GM19452 (cell line): ENCODE measurements around the gene NEURL3.

Experiments
- ATAC-seq: cut with Tn5 transposase; IDR thresholded peaks from one replicate; pipeline ENCODE4 v1.9.1; 2021; ENCODE audit not compliant: unreplicated experiment

The NEURL3 gene

DNA sequence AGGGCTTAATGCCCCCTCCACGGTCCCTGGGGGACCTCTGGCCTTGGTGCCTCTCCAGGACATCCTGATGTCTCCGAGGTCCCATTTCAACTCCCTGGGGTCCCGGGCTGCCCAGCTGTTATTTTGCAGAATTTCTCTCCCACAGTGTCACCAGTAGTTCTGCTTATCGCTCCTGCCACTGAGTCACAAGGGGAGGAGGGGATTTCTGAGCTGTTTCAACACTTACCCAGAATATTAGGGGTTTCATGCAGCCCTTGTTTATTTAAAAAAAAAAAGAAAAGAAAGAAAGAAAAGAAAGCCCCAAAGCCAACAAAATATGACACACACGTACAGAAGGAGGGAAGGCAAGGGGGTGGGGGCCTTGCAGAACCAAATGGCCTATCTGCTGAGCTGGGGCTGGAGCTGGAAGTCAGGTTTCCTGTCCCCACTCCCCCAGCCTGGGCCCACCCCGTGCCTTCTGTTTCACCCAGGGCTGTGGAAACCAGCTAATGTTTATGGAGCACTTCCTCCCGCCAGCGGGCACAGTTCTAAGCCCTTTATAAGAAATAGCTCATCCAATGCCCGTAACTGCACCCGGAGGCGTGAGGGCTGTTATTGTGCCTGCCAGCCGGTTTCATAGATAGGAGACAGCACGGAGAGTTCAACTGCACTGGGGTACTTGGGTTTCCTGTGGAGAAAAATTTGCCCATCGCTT, 23.0 kb upstream of the NEURL3 start:
- ATAC-seq = no peak

DNA sequence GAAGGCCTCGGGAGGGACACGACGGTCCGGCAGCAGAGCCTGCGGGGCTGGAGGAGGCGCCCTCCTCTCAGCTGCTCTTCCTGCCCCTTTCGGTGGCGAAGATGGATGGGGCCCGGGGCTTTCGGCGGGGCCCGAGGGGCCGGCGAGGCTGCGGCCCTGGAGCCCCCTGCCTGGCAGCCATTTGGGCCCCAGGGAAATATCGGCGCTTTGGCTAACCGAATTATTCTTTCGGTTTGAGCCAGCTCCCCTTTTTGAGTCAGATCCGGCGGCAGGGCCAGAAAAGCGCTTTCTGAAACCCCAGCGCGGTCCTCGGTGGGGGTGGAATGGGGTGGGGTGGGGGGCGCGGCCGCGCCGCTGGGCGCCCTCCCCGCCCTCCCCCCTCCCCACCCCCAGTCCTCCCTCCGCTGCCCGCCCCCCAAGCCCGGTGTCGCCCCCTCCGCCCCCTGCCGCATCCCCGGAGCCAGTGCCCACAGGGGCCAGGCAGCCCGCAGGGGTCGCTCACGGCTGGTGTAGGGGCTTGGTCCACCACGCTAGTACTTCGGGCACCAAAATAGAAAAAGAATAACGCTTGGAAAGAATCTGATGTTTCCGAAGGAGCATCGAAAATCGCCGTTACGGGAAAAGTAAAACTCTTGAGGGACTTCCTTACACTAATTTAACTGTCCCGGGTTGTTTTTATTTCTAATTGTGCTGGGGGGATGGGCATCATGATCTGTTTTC, 22.3 kb upstream of the NEURL3 start:
- no peak for ATAC-seq

DNA sequence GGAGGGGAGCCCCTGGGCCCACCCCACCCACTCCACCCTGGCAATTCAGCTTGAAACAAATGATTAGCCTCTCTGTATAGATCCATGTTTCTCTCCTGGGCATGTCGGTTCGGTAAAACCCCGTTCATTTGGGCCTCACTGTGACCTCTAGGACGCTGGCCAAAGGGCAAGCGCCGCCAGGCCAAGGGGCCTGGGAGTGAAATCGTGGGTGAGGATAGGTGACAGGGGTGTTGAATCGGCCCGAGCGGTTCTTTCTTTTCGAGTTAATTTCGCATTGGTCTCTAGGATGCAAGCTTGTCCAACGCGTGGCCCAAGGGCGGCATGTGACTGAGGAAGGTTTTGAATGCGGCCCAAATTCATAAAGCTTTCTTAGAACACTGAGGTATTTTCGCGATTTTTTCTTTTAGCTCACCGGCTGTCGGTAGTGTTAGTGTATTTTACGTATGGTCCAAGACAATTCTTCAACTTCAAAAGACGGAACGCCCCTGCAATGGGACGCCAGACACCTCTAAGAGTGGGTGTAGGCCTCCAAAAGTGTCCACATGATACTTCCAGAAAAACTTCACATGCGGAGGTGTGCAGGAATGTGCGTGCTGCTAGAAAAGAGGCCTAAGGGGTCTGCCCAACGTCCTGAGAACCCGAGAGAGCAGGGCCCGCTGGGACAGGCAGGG, 21.6 kb upstream of the NEURL3 start:
- ATAC-seq = no peak

DNA sequence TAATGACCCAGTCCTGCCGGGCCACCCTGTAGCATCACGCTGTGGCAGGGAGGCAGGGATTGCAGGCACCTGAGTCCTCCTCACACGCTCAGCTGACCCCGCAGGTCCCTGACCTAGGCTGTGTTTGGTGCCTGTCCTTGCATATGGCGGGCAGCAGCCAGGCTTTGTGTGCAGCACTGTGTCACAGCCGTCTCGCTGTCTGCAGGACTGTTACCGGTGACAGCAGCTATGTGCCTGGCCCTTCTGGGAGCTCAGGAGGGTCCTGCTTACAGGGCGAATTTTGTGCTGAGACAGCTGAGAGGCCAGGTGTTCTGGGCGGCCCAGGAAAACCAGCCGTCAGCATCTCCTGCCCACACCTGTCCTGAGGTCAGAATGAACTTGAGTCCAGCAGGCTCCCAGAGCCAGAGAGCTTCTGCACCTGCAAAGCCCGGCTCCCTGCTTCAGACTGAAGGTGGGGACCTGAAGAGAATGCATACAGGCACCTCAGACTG, 21.0 kb upstream of the NEURL3 start:
- ATAC-seq = no peak

DNA sequence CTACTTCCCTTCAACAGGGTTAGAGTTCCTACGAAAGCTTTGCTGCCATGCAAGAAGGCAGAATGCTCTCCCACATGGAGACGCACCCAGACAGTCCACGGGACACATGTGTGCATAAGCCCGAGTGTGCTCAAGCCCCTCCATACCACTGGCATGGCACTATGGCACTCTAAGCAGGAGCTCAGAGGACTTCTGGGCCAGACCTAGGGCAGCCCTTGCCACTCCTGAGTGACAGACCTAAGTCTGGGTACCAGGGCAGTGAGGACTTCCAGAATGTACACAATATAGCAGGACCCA, 20.0 kb upstream of the NEURL3 start:
- no peak for ATAC-seq

DNA sequence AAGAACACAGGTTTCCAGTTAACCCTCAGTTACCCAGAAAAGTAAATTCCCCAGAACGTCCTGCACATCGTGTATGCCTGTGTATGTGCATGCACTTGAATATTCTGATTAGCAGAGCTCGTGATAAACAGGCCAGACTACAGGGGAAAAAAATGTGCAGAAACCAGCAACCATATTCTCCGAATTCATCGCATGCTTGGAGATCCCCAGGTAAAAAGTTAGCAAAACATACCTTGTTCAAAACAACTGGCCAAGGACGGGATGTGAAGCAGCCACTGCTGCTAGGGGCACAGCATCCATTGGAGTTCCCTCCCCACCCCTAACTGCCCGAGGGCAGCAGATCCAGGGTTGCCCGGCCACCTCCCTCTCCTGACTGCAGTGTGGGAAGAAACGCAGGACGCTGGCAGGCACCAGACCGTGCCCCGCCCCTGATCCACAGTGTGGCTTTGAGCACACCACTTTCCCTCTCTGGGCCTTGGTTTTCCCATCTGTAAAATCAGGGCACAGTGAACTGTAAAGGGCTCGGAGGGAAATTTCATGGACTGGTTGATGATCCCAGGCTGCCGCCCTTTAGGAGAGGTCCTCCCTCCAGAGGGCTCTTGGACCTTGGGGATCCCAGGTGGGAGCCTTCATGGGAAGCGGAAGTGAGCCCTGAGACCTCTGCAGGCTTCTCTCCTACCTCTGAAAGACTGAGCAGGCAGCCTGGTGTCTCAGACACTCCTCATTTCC, 19.5 kb upstream of the NEURL3 start:
- no peak for ATAC-seq

DNA sequence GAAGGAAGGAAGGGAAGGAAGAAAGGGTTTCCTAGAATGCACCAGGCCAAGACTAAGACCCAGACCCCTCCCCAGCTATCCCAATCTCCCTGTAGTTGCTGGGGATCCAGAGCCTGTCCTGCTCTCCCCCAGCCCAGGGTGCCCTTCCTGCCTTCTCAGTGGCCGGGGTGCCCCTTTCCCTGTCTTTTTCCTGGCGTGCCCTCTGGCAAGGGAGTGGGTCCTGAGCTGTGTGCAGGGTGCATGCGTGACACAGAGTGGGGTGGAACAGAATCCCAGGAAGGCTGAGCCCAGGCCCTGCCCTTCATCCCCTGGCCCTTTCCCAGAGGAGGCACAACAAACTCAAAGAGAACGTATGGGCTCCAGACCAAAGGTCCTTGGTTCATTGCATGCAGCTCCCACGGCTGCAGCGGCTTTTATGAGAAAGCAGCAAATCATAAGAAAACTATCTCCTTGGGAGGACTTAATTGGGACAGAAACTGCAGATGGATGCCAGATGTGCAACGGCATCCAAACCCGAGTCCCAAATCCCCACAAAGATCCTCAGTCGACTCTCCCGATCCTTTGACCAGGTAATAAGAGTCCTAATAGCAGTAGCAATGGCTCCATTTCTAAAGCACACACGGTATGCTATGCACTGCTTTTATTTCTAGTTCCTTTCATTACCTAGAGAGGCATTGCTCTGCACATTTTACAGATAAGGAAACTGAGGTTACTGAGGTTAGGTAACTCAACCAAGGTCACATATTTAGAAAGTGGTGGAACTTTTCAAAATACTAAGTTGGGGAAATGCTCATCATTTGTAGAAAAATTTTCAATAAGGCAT, 18.7 kb upstream of the NEURL3 start:
- no peak for ATAC-seq

DNA sequence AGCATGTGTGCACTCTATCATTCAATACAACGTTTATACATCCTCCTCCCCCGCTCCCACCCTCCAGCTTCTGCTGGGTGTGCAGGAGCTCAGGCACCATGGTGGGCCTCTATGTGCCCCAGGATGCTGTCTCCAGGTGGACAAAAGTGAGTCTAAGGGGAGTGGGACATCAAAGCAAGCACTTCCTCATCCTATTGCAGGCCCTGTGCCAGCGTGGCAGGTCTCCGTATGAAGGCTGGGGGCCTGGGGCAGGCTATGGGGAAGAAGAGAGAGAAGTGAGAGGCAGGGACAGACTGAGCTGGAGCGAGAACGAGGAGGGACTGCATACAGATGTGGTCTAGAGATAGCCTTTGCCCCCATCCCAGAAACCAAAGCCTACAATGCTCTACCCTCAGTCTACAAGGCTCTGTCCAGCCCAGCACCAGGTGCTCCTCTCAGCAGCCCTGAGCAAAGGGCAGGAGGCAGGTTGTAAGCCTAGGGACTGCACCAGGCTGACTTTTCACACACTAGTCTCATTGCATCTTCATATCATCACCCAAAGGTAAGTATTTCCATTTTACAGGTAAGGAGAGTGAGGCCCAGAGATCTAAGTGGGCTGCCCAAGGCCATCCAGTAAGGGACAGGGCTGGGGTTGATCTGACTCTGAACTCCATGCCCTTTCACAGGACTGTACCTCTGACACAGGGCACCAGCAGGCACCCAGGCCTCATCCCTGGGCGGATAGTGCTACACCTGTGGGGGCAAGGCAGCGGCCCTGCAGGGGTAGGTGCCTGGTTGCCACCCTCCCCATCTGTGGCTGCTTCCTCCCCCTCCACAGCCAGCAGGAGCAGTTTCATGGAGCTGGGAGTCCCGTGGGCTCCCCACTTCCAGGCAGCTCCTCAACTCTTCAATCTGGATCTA, 17.4 kb upstream of the NEURL3 start:
- ATAC-seq = no peak

DNA sequence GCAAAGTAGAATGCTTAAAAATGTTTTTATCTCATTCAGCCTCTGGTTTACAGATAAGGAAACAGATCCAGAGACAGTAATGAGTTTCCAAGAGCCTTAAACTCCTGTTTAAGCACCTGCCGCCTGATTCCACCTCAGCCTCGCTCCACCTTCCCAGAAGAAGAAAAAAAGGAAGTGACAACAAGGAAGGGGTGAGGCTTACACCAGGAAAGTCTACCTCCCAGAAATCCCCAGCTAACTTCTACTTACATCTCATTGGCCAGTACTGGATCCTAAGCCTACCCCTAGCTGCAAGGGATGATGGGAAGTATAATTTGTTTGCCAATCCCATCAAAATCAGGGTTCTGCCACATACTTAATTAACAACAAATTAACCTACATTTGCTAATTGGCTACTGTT, 16.1 kb upstream of the NEURL3 start:
- no peak for ATAC-seq

DNA sequence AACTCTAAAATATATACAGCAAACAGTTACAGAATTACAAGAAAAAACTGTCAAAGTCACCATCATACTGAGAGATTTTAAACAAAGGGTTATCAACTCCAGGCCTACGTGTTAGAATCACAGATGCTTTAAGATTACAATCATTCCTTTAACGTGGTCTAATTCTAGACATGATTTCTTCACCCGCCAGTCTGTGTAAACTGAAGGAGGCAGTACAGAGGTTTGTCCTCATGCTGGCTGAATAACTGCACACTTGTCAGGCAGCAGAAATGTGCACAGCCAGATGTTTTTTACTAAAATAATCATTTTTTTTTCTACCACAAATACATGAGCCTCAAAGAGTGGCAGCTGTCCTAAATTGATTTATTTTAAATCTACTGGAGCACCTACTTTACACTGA, 15.5 kb upstream of the NEURL3 start:
- ATAC-seq = no peak

DNA sequence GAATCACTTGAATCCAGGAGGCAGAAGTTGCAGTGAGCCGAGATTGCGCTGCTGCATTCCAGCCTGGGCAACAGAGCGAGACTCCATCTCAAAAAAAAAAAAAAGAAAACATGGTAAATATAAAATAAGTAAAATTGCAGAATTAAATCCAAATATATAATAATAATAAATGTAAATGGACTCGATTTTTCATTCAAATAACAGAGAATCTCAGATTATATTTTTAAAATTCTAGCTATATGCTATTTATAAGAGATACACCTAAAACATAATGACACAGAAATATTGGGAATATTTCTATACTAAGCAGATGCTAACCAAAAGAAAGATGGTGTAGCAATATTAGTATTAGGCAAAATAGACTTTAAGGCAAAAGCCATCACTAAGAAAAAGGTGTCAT, 15.1 kb upstream of the NEURL3 start:
- ATAC-seq = no peak

DNA sequence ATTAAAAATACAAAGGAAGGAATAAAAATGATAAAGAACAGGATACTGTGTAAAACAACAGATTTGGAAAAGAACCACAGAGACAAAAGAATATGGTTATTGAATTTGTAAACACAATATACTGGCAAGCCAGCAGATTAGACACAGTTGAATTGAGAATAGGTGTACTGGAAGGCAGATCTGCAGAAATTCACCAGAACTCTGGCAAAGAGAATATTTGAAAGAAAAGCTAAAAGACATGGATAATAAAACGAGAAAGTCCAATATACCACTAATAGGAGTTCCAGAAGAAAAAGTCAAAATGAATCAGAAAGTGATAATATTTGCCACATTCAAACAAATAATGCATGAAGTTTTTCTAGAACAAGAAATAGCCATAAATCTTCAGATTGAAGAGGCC, 11.9 kb upstream of the NEURL3 start:
- ATAC-seq = no peak

DNA sequence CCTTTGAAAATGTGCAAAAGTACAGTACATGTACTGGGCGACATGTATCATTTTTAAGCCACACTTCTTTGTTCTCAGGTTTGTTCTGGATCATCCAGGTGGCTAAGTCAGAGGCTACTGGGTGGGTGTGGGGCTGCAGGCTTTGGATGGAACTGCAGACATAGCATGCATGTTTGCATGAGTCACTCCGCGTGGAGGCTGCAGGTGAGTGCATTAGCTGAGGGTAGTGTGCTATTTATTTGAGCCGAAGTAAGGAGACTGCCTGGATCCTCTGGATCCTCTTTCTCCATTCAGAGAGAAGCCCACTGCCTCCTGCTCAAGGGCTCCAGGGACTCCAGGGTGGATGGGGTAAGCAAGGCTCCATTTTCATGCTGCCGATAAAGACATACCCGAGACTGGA, 9.4 kb upstream of the NEURL3 start:
- ATAC-seq = no peak

DNA sequence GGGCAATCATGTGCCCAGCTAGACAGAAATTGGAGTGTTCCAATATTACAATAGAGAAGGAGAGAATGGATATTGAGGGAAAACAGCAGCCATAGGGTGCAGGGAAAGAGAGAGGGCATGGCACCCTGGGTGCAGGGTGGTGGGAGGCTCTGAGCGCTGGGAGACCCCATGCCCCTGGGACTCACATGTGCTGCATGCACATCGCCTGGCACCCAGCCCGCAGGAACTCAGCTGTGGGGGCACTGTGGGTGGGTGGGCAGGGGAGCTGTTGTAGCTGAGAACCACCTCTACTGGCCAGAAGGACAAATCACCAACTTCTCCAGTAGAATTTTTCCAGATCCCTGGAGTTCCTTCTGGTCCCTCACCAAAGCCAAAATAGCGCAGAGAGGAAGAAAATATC, 7.2 kb upstream of the NEURL3 start:
- no peak for ATAC-seq

DNA sequence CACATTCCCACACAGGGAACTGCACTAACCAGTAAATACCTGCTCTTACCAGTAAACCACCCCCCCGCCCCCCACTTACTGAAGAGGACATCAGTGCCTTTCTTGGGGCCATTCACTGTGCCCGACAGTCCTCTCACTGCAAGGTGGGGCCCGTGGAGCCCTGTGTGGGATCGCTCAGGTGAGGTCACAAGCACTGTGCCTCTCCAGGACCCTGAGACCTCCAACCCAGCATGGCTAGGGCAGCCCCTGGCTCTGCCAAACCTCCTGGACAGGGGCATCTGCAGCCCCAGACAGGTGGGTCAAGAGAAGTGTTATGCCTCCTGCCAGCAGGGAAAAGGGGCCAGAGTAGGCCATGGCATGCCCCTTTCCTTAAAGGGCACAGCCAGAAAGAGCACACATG, 6.7 kb upstream of the NEURL3 start:
- ATAC-seq = no peak

DNA sequence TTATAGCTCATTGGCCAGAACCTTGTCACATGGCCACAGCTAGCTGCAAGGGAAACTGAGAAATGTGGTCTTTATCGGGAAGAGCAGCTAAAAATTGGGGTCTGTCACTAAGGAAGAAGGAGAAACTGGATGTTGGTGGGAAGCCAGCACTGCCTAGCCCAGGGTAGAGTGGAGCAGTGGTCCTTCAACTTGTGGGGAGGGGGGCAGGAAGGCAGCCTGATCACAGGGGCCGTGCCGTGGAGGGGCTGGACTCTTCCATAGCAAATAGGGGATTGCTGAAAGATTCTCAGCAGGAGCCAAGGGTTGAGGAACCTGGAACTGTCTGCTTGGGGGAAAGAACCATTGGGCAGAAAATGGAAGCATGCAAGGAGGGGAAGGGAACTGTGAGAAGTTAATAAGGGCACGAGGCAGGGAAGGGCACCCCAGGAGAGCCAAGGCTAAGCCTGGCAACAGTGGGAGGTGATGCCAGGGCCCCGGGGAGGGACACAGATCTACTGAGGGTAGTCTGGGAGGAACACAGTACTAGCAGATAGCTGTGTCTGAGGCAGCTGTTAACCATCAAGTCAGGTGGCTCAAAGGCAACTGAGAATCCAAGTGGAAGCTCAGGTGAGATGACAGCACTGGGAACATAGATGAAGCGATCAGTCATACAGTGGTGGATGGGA, 5.9 kb upstream of the NEURL3 start:
- no peak for ATAC-seq

DNA sequence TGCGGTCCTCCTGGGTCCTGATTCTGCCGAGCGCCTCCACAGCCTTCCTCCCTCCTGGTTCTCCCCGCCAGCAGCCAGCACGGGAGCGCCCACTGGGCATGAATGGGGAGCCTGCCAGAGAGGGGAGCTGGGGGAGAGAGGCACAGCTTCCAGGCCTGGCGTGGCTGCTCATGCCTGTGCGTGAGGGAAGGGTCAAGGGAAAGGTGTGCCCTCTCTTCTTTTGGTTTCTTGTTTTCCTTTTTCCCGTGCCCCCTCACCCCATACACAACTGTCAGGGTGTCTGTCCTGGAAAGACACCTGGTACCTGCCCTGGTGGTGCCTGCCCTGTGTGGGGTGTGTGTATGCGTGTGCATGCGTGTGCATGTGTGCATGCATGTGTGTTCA, 4.7 kb upstream of the NEURL3 start:
- ATAC-seq = no peak

DNA sequence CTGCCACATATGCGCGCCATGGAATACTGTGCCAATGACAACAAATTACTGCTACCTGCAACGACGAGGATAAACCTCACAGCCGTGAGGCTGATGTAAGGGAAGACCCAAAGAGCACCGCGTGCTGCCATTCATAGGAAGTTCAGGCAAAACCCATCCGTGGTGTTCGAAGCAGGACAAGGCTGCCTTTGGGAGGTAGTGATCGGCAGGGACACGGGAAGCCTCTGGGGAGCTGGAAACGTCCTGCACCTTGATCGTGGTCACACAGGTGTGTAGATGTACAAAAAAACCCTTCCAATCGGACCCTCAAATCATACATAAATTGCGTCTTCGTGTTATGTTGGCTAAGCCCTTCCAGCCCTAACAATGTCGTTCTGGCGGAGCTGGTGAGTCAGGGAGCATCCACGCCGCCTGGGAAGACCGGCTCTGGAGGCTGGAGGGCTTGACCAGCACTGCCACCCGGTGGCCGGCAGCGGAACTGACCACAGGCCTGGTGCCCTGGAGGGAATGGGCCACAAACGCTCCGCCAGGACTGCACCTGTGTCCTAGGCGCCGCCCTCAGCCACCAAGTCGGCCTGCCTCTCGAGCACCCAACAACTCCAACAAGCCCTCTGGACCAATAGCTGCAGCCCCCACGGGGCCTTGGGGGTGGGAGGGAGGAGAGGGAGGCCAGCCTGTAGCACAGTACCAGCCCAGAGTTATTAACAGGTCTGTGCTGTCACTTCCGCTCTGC, 4.1 kb upstream of the NEURL3 start:
- peak; percentile 69 for ATAC-seq
